C4-2B (cell line): ENCODE measurements around the gene ELMO1.

Experiments used
- ZFX ChIP-seq: fragments of 450-650 bp; IDR thresholded peaks from 2 replicates; pipeline ENCODE4 v1.6.1; 2017
- TF ChIP-seq, protein P1 (sequence below): fragments of 450-650 bp; conservative IDR thresholded peaks from 2 replicates; pipeline ENCODE4 v1.5.1; 2017; ENCODE audit warnings: mild to moderate bottlenecking

DNA sequence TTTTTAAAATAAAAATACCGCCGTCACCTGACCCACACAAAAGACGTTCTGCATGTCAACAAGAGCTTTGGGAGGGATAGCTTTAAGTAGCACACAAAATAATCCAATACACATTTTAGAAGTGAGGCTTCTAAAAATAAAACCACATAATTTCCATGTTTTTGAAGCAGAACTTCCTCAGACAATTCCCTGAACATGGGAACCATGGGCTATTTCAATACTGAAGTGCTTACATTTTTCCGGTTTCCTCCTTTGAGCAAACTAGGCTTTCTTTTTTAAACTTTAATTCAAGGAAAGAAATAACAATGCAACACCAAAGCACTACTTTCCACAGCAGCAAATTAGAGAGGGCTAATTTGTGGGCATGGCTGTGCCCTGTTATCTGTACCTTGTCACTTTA is 59.9 kb downstream of the ELMO1 start:
- TF ChIP-seq, protein P1, sequence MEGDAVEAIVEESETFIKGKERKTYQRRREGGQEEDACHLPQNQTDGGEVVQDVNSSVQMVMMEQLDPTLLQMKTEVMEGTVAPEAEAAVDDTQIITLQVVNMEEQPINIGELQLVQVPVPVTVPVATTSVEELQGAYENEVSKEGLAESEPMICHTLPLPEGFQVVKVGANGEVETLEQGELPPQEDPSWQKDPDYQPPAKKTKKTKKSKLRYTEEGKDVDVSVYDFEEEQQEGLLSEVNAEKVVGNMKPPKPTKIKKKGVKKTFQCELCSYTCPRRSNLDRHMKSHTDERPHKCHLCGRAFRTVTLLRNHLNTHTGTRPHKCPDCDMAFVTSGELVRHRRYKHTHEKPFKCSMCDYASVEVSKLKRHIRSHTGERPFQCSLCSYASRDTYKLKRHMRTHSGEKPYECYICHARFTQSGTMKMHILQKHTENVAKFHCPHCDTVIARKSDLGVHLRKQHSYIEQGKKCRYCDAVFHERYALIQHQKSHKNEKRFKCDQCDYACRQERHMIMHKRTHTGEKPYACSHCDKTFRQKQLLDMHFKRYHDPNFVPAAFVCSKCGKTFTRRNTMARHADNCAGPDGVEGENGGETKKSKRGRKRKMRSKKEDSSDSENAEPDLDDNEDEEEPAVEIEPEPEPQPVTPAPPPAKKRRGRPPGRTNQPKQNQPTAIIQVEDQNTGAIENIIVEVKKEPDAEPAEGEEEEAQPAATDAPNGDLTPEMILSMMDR: no peak
- no peak for TF ChIP-seq ZFX
